Measurements from ENCODE around the gene PRR15L.

Gene PRR15L

GRCh38 chr17:47907932-47908562, 49.6 kb downstream of the PRR15L start:
- in situ Hi-C loops (cut with HindIII; ENCODE audit: low sequenced_read_pairs): no loop called here

DNA sequence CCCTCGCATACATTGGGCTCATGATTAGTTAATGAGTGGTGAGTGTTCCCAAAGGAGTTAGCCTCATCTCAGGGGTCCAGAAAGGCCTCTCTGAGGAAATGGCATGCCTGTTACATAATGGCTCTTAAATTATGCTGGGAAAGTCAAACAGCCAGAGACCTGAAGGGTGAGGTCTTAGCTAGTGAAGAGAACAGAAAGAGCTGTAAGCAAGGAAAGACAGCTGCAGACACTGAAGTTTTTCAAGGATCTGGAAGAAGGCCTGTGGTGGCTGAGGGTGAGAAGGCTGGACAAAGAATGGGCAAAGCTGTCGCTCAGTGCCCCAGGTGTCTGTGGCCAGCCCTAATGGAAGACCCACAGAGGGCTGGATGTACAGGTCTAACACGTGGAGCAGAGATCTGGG, 51.2 kb downstream of the PRR15L start:
- in situ Hi-C loops (cut with HindIII; ENCODE audit: low sequenced_read_pairs): no loop called here

DNA sequence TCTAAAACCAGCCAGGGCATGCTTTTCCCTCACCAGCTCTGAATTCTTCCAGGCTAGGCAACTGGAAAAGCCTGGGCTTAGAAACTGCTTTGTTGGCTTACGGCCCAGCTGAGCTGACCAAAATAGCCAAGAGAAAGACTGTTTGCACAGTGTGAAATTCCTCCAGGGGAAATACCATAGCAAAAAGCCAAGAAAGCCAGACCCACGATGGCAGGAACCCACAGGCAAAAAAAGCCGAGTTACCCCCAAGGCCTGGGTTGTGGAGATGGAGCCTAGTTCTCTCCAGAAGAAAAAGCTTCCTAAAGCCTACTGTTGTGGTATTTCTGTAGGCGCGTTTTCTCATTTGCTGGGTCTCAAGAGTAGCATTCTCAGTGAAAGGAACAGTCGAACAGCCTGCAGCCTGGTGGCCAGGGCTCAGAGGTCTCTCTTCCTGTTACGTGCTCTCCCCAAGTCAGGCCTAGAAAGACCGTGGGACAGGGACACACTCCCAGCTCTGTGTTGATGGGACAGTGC, 52.4 kb downstream of the PRR15L start:
- in situ Hi-C loops (cut with HindIII; ENCODE audit: low sequenced_read_pairs): no loop called here

GRCh38 chr17:47902039-47902744, 55.5 kb downstream of the PRR15L start:
- in situ Hi-C loops (cut with HindIII; ENCODE audit: low sequenced_read_pairs): no loop called here

Measured in endothelial cell of hepatic sinusoid (primary cell).